Thyroid gland (tissue), 4 donors: ENCODE data around the gene AHRR. TPM values are rescaled to one million over a fixed set of nuclear protein-coding genes. Genes with fewer than 3 reads are reported as not detected.

Experiments used
- DNase-seq, 2 donors: peaks; one replicate each; pipeline ENCODE4 v3.0.0-alpha.2; 2019
- H3K27ac ChIP-seq, 3 donors: fragments of 200-600 bp; sonication (generic); 1 replicate in 2 of 3; 2 replicates in 1 of 3; pipeline ENCODE4 v1.5.1; 2016 to 2019; ENCODE audit warnings: mild to moderate bottlenecking in 1 of 3, moderate library complexity in 1 of 3
- H3K27me3 ChIP-seq: fragments of 200-600 bp; sonication (generic); one replicate; pipeline ENCODE4 v1.5.1; 2019
- H3K36me3 ChIP-seq, 2 donors: fragments of 200-600 bp; sonication (generic); one replicate each; pipeline ENCODE4 v1.5.1; 2016 to 2019
- H3K4me1 ChIP-seq, 2 donors: fragments of 200-600 bp; sonication (generic); one replicate each; pipeline ENCODE4 v1.5.1; 2017 to 2019
- H3K4me3 ChIP-seq, 3 donors: fragments of 200-600 bp; sonication (generic); replicated peaks in 1 of 3; 1 replicate in 2 of 3; 2 replicates in 1 of 3; pipeline ENCODE4 v1.5.1; 2016; ENCODE audit warnings: mild to moderate bottlenecking in 1 of 3
- H3K9me3 ChIP-seq: fragments of 200-600 bp; sonication (generic); one replicate; pipeline ENCODE4 v1.5.1; 2017
- CTCF ChIP-seq, 6 experiments: fragments of 200-600 bp in 3 of 6; fragments of 450-650 bp in 3 of 6; sonication (generic) in 3 of 6; IDR thresholded peaks; one replicate each; pipeline ENCODE4 v1.5.1; 2016 to 2019; ENCODE audit warnings: antibody characterized with exemption in 6 of 6, mild to moderate bottlenecking in 2 of 6, inconsistent platforms in 1 of 6, moderate library complexity in 1 of 6
- POLR2A ChIP-seq, 2 donors: fragments of 450-650 bp; IDR thresholded peaks; one replicate each; pipeline ENCODE4 v1.6.1; 2017; ENCODE audit warnings: antibody characterized with exemption in 2 of 2, mild to moderate bottlenecking in 2 of 2, moderate library complexity in 1 of 2
- WGBS, 2 donors: methylation state at CpG; one replicate each; pipeline ENCODE4 v1.1.5; 2017; 5-methylcytosine and 5-hydroxymethylcytosine counted together
- intact Hi-C: fragments of 100-400 bp; cut with DNase I; formaldehyde crosslinking; loops from one replicate; pipeline ENCODE4 v1.15.1; 2023
- total RNA-seq, 4 donors: library from RNA; depleted of rRNA; stranded (reverse); fragments of >200 nt; gene quantifications; one replicate each; pipeline ENCODE4 v1.2.3, GENCODE V29; 2016

Gene AHRR
- total RNA-seq, 4 donors from 2014 or later, result 0.88 to 2.1 (median 1.3) TPM

- no peaks in the 10 kb centered on the region for H3K4me1 ChIP-seq
- TF ChIP-seq CTCF (IDR thresholded peaks at IDR 0.05), result no peak
- TF ChIP-seq POLR2A (IDR thresholded peaks at IDR 0.05), result no peak
- H3K4me3 ChIP-seq, result no peak overlapping the region
- 91 to 97% methylated on average over 16 to 20 of the region's 29 CpGs for WGBS, 2 donors
- H3K27me3 ChIP-seq, result no peaks in the 10 kb centered on the region
- H3K9me3 ChIP-seq, result no peaks in the 10 kb centered on the region
- DNase-seq, result peak in 1 of 2 donors; percentile 1
- H3K36me3 ChIP-seq, result peaks cover 37 to 41% of the 10 kb centered on the region in 2 donors
- H3K27ac ChIP-seq, result no peak overlapping the region
- intact Hi-C loops, result no loop called here
Measured at GRCh38 chr5:465591-466403, 144.3 kb downstream of the AHRR start.

GRCh38 chr5:466661-467310, 145.3 kb downstream of the AHRR start:
- TF ChIP-seq POLR2A (IDR thresholded peaks at IDR 0.05) (no peak), CTCF (IDR thresholded peaks at IDR 0.05) (no peak)
- Histone ChIP-seq H3K36me3 (peaks cover 35 to 39% of the 10 kb centered on the region in 2 donors), H3K4me3 (no peak overlapping the region), H3K27ac (no peak overlapping the region), H3K4me1 (peaks cover 3 to 10% of the 10 kb centered on the region in 2 donors), H3K27me3 (no peaks in the 10 kb centered on the region), H3K9me3 (no peaks in the 10 kb centered on the region)
- 95 to 97% methylated on average over 23 to 25 of the region's 30 CpGs for WGBS, 2 donors
- intact Hi-C loops, result no loop called here
- peak; percentile 0 to 2 for DNase-seq

GRCh38 chr5:468401-468800, 146.9 kb downstream of the AHRR start:
- H3K36me3 ChIP-seq, result peaks cover 23% of the 10 kb centered on the region in 2 donors
- no peak overlapping the region for H3K27ac ChIP-seq
- no peak overlapping the region for H3K4me3 ChIP-seq
- H3K4me1 ChIP-seq, result peaks cover 10 to 16% of the 10 kb centered on the region in 2 donors
- no peaks in the 10 kb centered on the region for H3K9me3 ChIP-seq
- intact Hi-C loops, result no loop called here
- TF ChIP-seq POLR2A (IDR thresholded peaks at IDR 0.05) (no peak), CTCF (IDR thresholded peaks at IDR 0.05) (no peak)
- 75 to 99% methylated on average over 4 to 5 of the region's 6 CpGs for WGBS, 2 donors
- H3K27me3 ChIP-seq, result no peaks in the 10 kb centered on the region
- DNase-seq, result peak in 1 of 2 donors; percentile 0

GRCh38 chr5:469752-470483, 148.4 kb downstream of the AHRR start:
- H3K9me3 ChIP-seq, result no peaks in the 10 kb centered on the region
- 90% methylated on average over 17 to 19 of the region's 19 CpGs for WGBS, 2 donors
- TF ChIP-seq CTCF (IDR thresholded peaks at IDR 0.05), result no peak
- no peak for TF ChIP-seq POLR2A (IDR thresholded peaks at IDR 0.05)
- peak; percentile 4 to 15 for DNase-seq
- no peaks in the 10 kb centered on the region for H3K27me3 ChIP-seq
- peaks cover 12 to 13% of the 10 kb centered on the region in 2 donors for H3K36me3 ChIP-seq
- H3K4me1 ChIP-seq, result peaks cover 17 to 19% of the 10 kb centered on the region in 2 donors
- H3K4me3 ChIP-seq, result no peak overlapping the region
- H3K27ac ChIP-seq, result no peak overlapping the region
- intact Hi-C loops, result no loop called here
